ENCODE results near the gene KLRC2. TPM values are rescaled to one million over a fixed set of nuclear protein-coding genes. Genes with fewer than 3 reads are reported as not detected.
"Not testable (repeated sequence)": the region's sequence is repeated elsewhere in the genome, so short reads cannot be mapped to it uniquely, and the experiment has no call there.

KLRC2 gene
- total RNA-seq, 1 experiment from 2014 or later, result 5.2 TPM

DNA sequence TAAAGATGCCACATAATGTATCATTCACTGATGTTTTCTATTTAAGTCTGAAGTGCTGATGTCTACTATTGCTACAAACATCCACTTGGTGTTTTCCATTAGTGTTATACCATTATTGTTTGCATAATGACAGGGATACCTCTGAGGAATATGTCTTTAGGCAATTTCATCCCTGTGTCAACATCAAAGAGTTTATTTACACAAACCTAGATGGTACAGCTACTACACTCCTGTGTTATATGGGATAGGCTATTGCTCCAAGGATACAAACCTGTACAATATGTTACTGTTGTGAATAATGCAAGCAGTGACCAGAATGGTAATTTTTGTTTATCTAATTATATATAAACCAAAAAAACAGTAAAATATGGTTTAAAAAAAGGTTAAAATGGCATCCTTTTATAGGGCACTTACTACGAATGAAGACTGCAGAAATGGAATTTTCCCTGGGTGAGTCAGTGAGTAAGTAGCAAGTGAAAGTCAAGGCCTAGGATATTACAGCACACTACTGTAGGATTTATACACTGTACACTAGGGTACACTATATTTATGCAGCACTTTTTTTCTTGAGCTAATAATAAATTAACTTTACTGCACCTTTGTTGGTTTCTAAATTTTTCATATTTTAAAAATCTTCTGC, 11.4 kb downstream of the KLRC2 start:
- DNase-seq (ENCODE audit: unreplicated experiment); H3K36me3 Mint-ChIP-seq (ENCODE audit: insufficient read depth, unreplicated experiment); H3K27ac Mint-ChIP-seq (ENCODE audit: low read depth, unreplicated experiment); CTCF ChIA-PET; H3K4me3 Mint-ChIP-seq (ENCODE audit: unreplicated experiment); H3K27me3 Mint-ChIP-seq (ENCODE audit: insufficient read depth, unreplicated experiment); BruUV-seq (replicated peaks); H3K9me3 Mint-ChIP-seq (ENCODE audit: unreplicated experiment); POLR2A ChIA-PET; H3K4me1 Mint-ChIP-seq (ENCODE audit: insufficient read depth, unreplicated experiment); intact Hi-C loops (cut with micrococcal nuclease): not testable (repeated sequence)

DNA sequence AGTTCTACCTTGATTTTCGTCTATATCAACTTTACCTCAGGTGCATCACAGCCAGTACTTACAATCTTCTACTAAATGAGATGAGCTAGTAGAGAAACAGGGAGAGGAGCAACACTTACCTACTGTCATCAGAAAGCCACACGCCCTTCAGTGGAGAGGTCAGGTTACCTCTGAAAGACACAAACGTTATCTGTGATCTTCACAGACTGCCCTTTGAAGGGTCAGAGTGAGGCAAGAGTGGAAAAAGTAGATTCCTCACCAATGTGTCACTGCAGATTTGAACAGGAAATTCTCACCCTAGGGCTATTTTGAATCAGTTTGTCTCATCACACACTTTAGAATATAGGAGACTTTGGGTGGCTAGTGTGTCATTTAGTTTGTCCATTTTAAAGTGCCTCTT, 13.7 kb downstream of the KLRC2 start:
- BruUV-seq (replicated peaks); CTCF ChIA-PET; H3K27me3 Mint-ChIP-seq (ENCODE audit: insufficient read depth, unreplicated experiment); H3K9me3 Mint-ChIP-seq (ENCODE audit: unreplicated experiment); DNase-seq (ENCODE audit: unreplicated experiment); H3K27ac Mint-ChIP-seq (ENCODE audit: low read depth, unreplicated experiment); H3K4me3 Mint-ChIP-seq (ENCODE audit: unreplicated experiment); H3K36me3 Mint-ChIP-seq (ENCODE audit: insufficient read depth, unreplicated experiment); intact Hi-C loops (cut with micrococcal nuclease): not testable (repeated sequence)
- POLR2A ChIA-PET, result interaction anchor here (0.6 kb wide), 2 partner anchors 30 to 1142 kb away, joined by 3 to 4 read pairs; no protein-coding TSS in a partner anchor
- peaks cover 10% of the 10 kb centered on the region for H3K4me1 Mint-ChIP-seq (ENCODE audit: insufficient read depth, unreplicated experiment)

GRCh38 chr12:10420334-10420733, 15.5 kb downstream of the KLRC2 start, which contains the start of gene KLRC3:
KLRC3 (minus strand) TSS chr12:10420595; CDS start chr12:10420550, 45 bp downstream.
- CTCF ChIA-PET, result interaction anchor here (0.6 kb wide), 1 partner anchor 1160 kb away, joined by 4 read pairs; no protein-coding TSS in a partner anchor
- intact Hi-C loops (cut with micrococcal nuclease), result not testable (repeated sequence)

DNA sequence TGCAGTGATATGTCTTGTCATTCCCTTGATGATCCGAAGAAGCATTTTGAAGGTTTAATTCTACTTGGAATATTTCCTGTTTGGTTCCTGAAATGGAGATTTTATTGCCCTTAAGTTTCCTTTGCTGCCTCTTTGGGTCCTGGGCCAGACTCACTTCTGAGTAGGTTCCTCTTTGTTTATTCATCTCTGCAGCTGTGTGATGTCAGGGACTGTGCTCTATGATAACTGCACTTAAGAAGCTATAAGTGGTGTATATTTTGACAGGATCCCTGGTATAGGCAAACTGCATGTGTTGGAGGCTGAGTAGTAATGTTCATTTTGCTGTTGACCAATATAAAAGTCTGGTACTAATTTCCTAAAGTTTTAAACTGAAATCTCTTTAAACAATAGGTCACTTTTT, 26.4 kb downstream of the KLRC2 start, which contains the start of gene KLRC4:
Gene KLRC4, minus strand, starts transcription at position 366 of the 400 bp plus-strand sequence. Its CDS starts 182 bp downstream, at position 184.
- ChIA-PET CTCF (no interaction called here), POLR2A (no interaction called here)
- DNase-seq (ENCODE audit: unreplicated experiment), result no peak
- no peaks in the 10 kb centered on the region for H3K27me3 Mint-ChIP-seq (ENCODE audit: insufficient read depth, unreplicated experiment)
- H3K4me1 Mint-ChIP-seq (ENCODE audit: insufficient read depth, unreplicated experiment), result no peaks in the 10 kb centered on the region
- no peak within 1 kb of the TSS for H3K27ac Mint-ChIP-seq (ENCODE audit: low read depth, unreplicated experiment)
- no peak within 1 kb of the TSS for H3K4me3 Mint-ChIP-seq (ENCODE audit: unreplicated experiment)
- H3K9me3 Mint-ChIP-seq (ENCODE audit: unreplicated experiment), result no peaks in the 10 kb centered on the region
- BruUV-seq (replicated peaks), result no TSS peak
- TF ChIP-seq, protein P1, sequence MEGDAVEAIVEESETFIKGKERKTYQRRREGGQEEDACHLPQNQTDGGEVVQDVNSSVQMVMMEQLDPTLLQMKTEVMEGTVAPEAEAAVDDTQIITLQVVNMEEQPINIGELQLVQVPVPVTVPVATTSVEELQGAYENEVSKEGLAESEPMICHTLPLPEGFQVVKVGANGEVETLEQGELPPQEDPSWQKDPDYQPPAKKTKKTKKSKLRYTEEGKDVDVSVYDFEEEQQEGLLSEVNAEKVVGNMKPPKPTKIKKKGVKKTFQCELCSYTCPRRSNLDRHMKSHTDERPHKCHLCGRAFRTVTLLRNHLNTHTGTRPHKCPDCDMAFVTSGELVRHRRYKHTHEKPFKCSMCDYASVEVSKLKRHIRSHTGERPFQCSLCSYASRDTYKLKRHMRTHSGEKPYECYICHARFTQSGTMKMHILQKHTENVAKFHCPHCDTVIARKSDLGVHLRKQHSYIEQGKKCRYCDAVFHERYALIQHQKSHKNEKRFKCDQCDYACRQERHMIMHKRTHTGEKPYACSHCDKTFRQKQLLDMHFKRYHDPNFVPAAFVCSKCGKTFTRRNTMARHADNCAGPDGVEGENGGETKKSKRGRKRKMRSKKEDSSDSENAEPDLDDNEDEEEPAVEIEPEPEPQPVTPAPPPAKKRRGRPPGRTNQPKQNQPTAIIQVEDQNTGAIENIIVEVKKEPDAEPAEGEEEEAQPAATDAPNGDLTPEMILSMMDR (IDR thresholded peaks at IDR 0.05; ENCODE audit: unreplicated experiment), result no peak
- intact Hi-C loops (cut with micrococcal nuclease), result no loop called here
- peaks cover 8% of the 10 kb centered on the region for H3K36me3 Mint-ChIP-seq (ENCODE audit: insufficient read depth, unreplicated experiment)

More at GRCh38 chr12:10420334-10420733, 15.5 kb downstream of the KLRC2 start, which contains the start of gene KLRC3:
- BruUV-seq (replicated peaks); H3K36me3 Mint-ChIP-seq (ENCODE audit: insufficient read depth, unreplicated experiment); H3K27me3 Mint-ChIP-seq (ENCODE audit: insufficient read depth, unreplicated experiment); H3K9me3 Mint-ChIP-seq (ENCODE audit: unreplicated experiment): not testable (repeated sequence)
- peak within 1 kb of the TSS; percentile 66 for H3K4me3 Mint-ChIP-seq (ENCODE audit: unreplicated experiment)
- H3K4me1 Mint-ChIP-seq (ENCODE audit: insufficient read depth, unreplicated experiment), result peaks cover 10% of the 10 kb centered on the region
- peak; percentile 9 for DNase-seq (ENCODE audit: unreplicated experiment)
- POLR2A ChIA-PET, result interaction anchor here (0.6 to 1.3 kb wide), 5 partner anchors 15 to 55 kb away, joined by 3 to 8 read pairs (median 4); no protein-coding TSS in a partner anchor
- peak within 1 kb of the TSS; percentile 63 for H3K27ac Mint-ChIP-seq (ENCODE audit: low read depth, unreplicated experiment)

DNA sequence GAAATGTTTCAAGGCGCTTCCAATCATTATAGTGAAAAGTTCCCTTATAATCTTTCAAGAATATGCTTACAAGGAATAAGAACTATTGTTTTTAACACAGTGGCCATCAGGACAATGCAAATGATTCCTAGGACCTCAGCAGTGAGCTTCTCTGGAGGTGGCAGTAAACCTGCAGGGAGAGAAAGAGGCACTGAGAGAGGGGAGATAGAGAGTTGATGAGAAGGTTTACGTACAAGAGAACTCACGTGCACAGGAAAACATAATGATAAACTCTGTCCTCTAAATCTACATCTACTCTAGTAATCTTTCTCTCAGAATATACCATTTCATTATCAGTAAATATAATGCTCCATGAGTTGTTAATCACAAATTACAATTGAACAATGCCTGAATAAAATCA, 27.0 kb downstream of the KLRC2 start:
- H3K36me3 Mint-ChIP-seq (ENCODE audit: insufficient read depth, unreplicated experiment), result peaks cover 8% of the 10 kb centered on the region
- TF ChIP-seq, protein P1 (IDR thresholded peaks at IDR 0.05; ENCODE audit: unreplicated experiment), result no peak
- DNase-seq (ENCODE audit: unreplicated experiment), result no peak
- no peak overlapping the region for H3K27ac Mint-ChIP-seq (ENCODE audit: low read depth, unreplicated experiment)
- intact Hi-C loops (cut with micrococcal nuclease), result no loop called here
- no peaks in the 10 kb centered on the region for H3K9me3 Mint-ChIP-seq (ENCODE audit: unreplicated experiment)
- no peaks in the 10 kb centered on the region for H3K4me1 Mint-ChIP-seq (ENCODE audit: insufficient read depth, unreplicated experiment)
- no TSS peak for BruUV-seq (replicated peaks)
- ChIA-PET POLR2A (no interaction called here), CTCF (no interaction called here)
- no peak overlapping the region for H3K4me3 Mint-ChIP-seq (ENCODE audit: unreplicated experiment)
- no peaks in the 10 kb centered on the region for H3K27me3 Mint-ChIP-seq (ENCODE audit: insufficient read depth, unreplicated experiment)

Data from MCF 10A (cell line).